IPS-NIHi7 (cell line): ENCODE results near the gene PPM1N.

Experiments
- DNase-seq: peaks from one replicate; pipeline ENCODE4 v3.0.0; 2012; ENCODE audit warnings: mixed read lengths; ENCODE audit errors: extremely low spot score

Gene PPM1N

GRCh38 chr19:45528149-45528743 is 30.0 kb downstream of the PPM1N start:
- DNase-seq, result peak; percentile 52

- DNase-seq, result peak; percentile 88
Observed at GRCh38 chr19:45528744-45529419, 30.6 kb downstream of the PPM1N start.

GRCh38 chr19:45529420-45529785 is 31.2 kb downstream of the PPM1N start:
- DNase-seq, result no peak

- no peak for DNase-seq
Observed at GRCh38 chr19:45531349-45531748, 33.1 kb downstream of the PPM1N start.

GRCh38 chr19:45539459-45539858 is 41.2 kb downstream of the PPM1N start:
- DNase-seq, result no peak

- DNase-seq, result no peak
Observed at GRCh38 chr19:45542234-45542668, 44.0 kb downstream of the PPM1N start.

GRCh38 chr19:45547211-45547770 is 49.0 kb downstream of the PPM1N start:
- no peak for DNase-seq

- DNase-seq, result no peak
Observed at GRCh38 chr19:45547965-45548609, 49.8 kb downstream of the PPM1N start.
